OCI-LY7 (cell line): ENCODE results near the gene RPL18. TPM values are rescaled to one million over a fixed set of nuclear protein-coding genes. Genes with fewer than 3 reads are reported as not detected.

Experiments used
- BruUV-seq: library from RNA; stranded (reverse); fragments of 400-500 nt; replicated peaks from 2 replicates; lab custom pipeline; 2021; lab: Mats Ljungman, UMichigan
- CTCF ChIA-PET: fragments of 300-600 bp; sonication (Branson Sonifier 250); formaldehyde crosslinking; loops from one replicate; lab custom pipeline; 2022; ENCODE audit warnings: antibody characterized with exemption; ENCODE audit not compliant: unreplicated experiment; lab: Charles Lee
- POLR2A ChIA-PET: fragments of 300-600 bp; sonication (Branson Sonifier 250); formaldehyde crosslinking; loops from one replicate; lab custom pipeline; 2022; ENCODE audit warnings: antibody characterized with exemption; lab: Charles Lee
- DNase-seq: peaks from one replicate; pipeline ENCODE4 v3.0.0-alpha.2; 2015; ENCODE audit warnings: low spot score
- H2AFZ ChIP-seq: fragments of 200-600 bp; sonication (generic), shearing (Covaris generic); 2 replicates; pipeline ENCODE4 v1.6.1; 2014; ENCODE audit warnings: mild to moderate bottlenecking, antibody characterized with exemption, low read length, moderate library complexity
- H3K27ac ChIP-seq: fragments of 200-600 bp; sonication (generic); 2 replicates; pipeline ENCODE4 v1.5.1; 2014; ENCODE audit warnings: mixed run types, low read depth, mild to moderate bottlenecking, moderate library complexity, low read length, inconsistent platforms; ENCODE audit not compliant: poor library complexity, severe bottlenecking
- H3K36me3 ChIP-seq: fragments of 200-600 bp; sonication (generic); 2 replicates; pipeline ENCODE4 v1.6.1; 2014; ENCODE audit warnings: mild to moderate bottlenecking, antibody characterized with exemption, low read length, moderate library complexity, mixed read lengths; ENCODE audit not compliant: insufficient read depth
- H3K4me1 ChIP-seq: fragments of 200-600 bp; sonication (generic); 2 replicates; pipeline ENCODE4 v1.5.1; 2014; ENCODE audit warnings: mild to moderate bottlenecking, low read length; ENCODE audit not compliant: insufficient read depth, poor library complexity, severe bottlenecking
- H3K4me2 ChIP-seq: fragments of 200-600 bp; sonication (generic); 2 replicates; pipeline ENCODE4 v1.6.1; 2014; ENCODE audit warnings: mild to moderate bottlenecking, low read length
- H3K4me3 ChIP-seq: fragments of 200-600 bp; sonication (generic); 2 replicates; pipeline ENCODE4 v1.5.1; 2014; ENCODE audit warnings: mild to moderate bottlenecking, low read depth, low read length; ENCODE audit not compliant: poor library complexity, severe bottlenecking
- H3K79me2 ChIP-seq: fragments of 200-600 bp; sonication (generic); 2 replicates; pipeline ENCODE4 v1.6.1; 2016; ENCODE audit warnings: low read depth, mild to moderate bottlenecking, low read length, moderate library complexity, mixed read lengths; ENCODE audit not compliant: insufficient read depth
- H3K9me2 ChIP-seq: fragments of 200-600 bp; sonication (generic); 2 replicates; pipeline ENCODE4 v1.6.1; 2016; ENCODE audit warnings: mild to moderate bottlenecking, low read length, mixed read lengths; ENCODE audit not compliant: insufficient read depth
- H3K9me3 ChIP-seq: fragments of 200-600 bp; sonication (generic); 2 replicates; pipeline ENCODE4 v1.6.1; 2014; ENCODE audit warnings: mild to moderate bottlenecking, mixed run types, low read length, mixed read lengths
- H4K20me1 ChIP-seq: fragments of 200-600 bp; sonication (generic); 2 replicates; pipeline ENCODE4 v1.6.1; 2014; ENCODE audit warnings: mild to moderate bottlenecking, antibody characterized with exemption, low read length, moderate library complexity, mixed read lengths; ENCODE audit not compliant: insufficient read depth
- CTCF ChIP-seq: fragments of 200-600 bp; sonication (generic); conservative IDR thresholded peaks from 2 replicates; pipeline ENCODE4 v1.5.1; 2014; ENCODE audit warnings: mild to moderate bottlenecking, antibody characterized with exemption, low read length, moderate library complexity, mixed read lengths
- EZH2phosphoT487 ChIP-seq: fragments of 200-600 bp; sonication (generic); IDR thresholded peaks from 2 replicates; pipeline ENCODE4 v1.6.1; 2018; ENCODE audit warnings: low read depth, borderline replicate concordance, mild to moderate bottlenecking, mixed run types, antibody characterized with exemption, low read length, moderate library complexity, mixed read lengths
- intact Hi-C: fragments of 100-400 bp; cut with micrococcal nuclease; formaldehyde crosslinking; loops from one replicate; pipeline ENCODE4 v1.10.0; 2022; ENCODE audit not compliant: unreplicated experiment
- total RNA-seq, 2 experiments: library from RNA; depleted of rRNA in 1 of 2; stranded (reverse); fragments of >200 nt in 1 of 2; shearing (Covaris generic) in 1 of 2; gene quantifications; 2 replicates each; pipeline ENCODE4 v1.2.3, GENCODE V29; 2014 to 2022

The RPL18 gene
- total RNA-seq, 2 experiments from 2014 or later, result 1,333 to 5,064 TPM

DNA sequence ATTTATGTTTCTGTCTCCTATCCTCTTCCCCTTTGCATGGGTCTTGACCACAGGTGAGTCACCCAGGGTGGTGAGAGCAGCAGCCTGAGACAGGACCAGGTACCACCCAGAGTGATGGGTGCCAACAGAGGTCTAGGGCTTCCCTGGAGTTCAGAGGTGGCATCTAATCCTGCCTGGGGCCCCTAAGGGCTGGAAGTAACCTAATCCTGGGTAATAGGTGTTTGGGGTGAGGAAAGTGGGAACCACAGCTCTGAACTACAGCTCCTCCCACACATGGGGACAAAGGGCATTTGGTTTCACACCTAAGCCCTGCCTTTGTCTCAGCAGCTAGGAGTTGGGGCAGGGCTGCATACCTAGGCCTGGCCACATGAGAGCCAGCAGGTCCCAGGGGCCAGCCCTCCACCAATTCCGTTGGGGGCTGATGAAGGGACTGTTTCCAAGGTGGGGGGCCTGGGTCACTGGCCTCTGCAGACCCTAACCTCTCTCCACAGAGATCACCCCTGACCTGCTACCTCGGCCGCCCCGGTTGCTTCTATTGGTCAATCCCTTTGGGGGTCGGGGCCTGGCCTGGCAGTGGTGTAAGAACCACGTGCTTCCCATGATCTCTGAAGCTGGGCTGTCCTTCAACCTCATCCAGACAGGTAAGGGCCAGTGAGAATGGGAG is 8.4 kb upstream of the RPL18 start:
- no peak for DNase-seq
- H3K4me3 ChIP-seq, result no peak overlapping the region
- peaks cover 34% of the 10 kb centered on the region; the same call in 1 of the 2 replicates for H3K36me3 ChIP-seq
- no peak overlapping the region for H3K27ac ChIP-seq
- intact Hi-C loops, result no loop called here
- H2AFZ ChIP-seq, result no peak overlapping the region
- BruUV-seq, result no TSS peak
- TF ChIP-seq CTCF (no peak), EZH2phosphoT487 (no peak)
- no peak overlapping the region for H3K4me2 ChIP-seq
- H4K20me1 ChIP-seq, result no peaks in the 10 kb centered on the region
- peaks cover 4% of the 10 kb centered on the region; the same call in 1 of the 2 replicates for H3K79me2 ChIP-seq
- ChIA-PET POLR2A (no interaction called here), CTCF (no interaction called here)
- no peaks in the 10 kb centered on the region for H3K9me3 ChIP-seq
- H3K4me1 ChIP-seq, result peaks cover 15% of the 10 kb centered on the region
- H3K9me2 ChIP-seq, result no peaks in the 10 kb centered on the region

GRCh38 chr19:48625891-48626327 is 6.9 kb upstream of the RPL18 start:
- H3K4me2 ChIP-seq, result no peak overlapping the region
- H3K27ac ChIP-seq, result no peak overlapping the region
- DNase-seq, result no peak
- no peak overlapping the region for H2AFZ ChIP-seq
- H3K79me2 ChIP-seq, result peaks cover 4% of the 10 kb centered on the region; the same call in 1 of the 2 replicates
- ChIA-PET POLR2A (no interaction called here), CTCF (no interaction called here)
- H3K9me3 ChIP-seq, result no peaks in the 10 kb centered on the region
- peaks cover 32% of the 10 kb centered on the region; the same call in 1 of the 2 replicates for H3K36me3 ChIP-seq
- no peaks in the 10 kb centered on the region for H3K9me2 ChIP-seq
- H4K20me1 ChIP-seq, result no peaks in the 10 kb centered on the region
- peaks cover 21% of the 10 kb centered on the region for H3K4me1 ChIP-seq
- no TSS peak for BruUV-seq
- no peak overlapping the region for H3K4me3 ChIP-seq
- TF ChIP-seq CTCF (no peak), EZH2phosphoT487 (no peak)
- intact Hi-C loops, result no loop called here
